Uterus (tissue), 4 donors: ENCODE measurements around the gene RASSF6. TPM values are rescaled to one million over a fixed set of nuclear protein-coding genes. Genes with fewer than 3 reads are reported as not detected.
A peak's percentile ranks its signal among the peaks of the same experiment; 100 is the strongest.
"Not testable (repeated sequence)": the region's sequence is repeated elsewhere in the genome, so short reads cannot be mapped to it uniquely, and the experiment has no call there.

Experiments used
- DNase-seq, 2 donors: peaks; one replicate each; pipeline ENCODE4 v3.0.0-alpha.2; 2019 to 2020
- H3K27ac ChIP-seq, 2 donors: fragments of 200-600 bp; sonication (generic); 1 replicate in 1 of 2; 2 replicates in 1 of 2; pipeline ENCODE4 v1.5.1; 2016 to 2018
- H3K27me3 ChIP-seq, 2 donors: fragments of 200-600 bp; sonication (generic); one replicate each; pipeline ENCODE4 v1.5.1; 2018 to 2019; ENCODE audit warnings: control low read depth in 1 of 2
- H3K36me3 ChIP-seq, 2 donors: fragments of 200-600 bp; sonication (generic); one replicate each; pipeline ENCODE4 v1.5.1; 2019; ENCODE audit warnings: control low read depth in 1 of 2
- H3K4me1 ChIP-seq, 2 donors: fragments of 200-600 bp; sonication (generic); one replicate each; pipeline ENCODE4 v1.5.1; 2018 to 2019; ENCODE audit warnings: control low read depth in 1 of 2
- H3K4me3 ChIP-seq, 2 donors: fragments of 200-600 bp; sonication (generic); 1 replicate in 1 of 2; 2 replicates in 1 of 2; pipeline ENCODE4 v1.5.1; 2018 to 2019; ENCODE audit warnings: mild to moderate bottlenecking in 1 of 2
- H3K9me3 ChIP-seq, 2 donors: fragments of 200-600 bp; sonication (generic); one replicate each; pipeline ENCODE4 v1.5.1; 2019; ENCODE audit warnings: control low read depth in 1 of 2
- POLR2A ChIP-seq, 2 donors: fragments of 450-650 bp; IDR thresholded peaks; one replicate each; pipeline ENCODE4 v1.6.1; 2016; ENCODE audit warnings: antibody characterized with exemption in 2 of 2, mild to moderate bottlenecking in 1 of 2, moderate library complexity in 1 of 2
- intact Hi-C: fragments of 100-400 bp; cut with DNase I; formaldehyde crosslinking; loops from one replicate; pipeline ENCODE4 v1.15.1; 2023; ENCODE audit warnings: low total_unique reads
- total RNA-seq, 4 donors: library from RNA; depleted of rRNA in 3 of 4; stranded (reverse); fragments of >200 nt in 3 of 4; gene quantifications; one replicate each; pipeline versions ENCODE4 v1.1.0 to v1.2.4, GENCODE V29; 2014 to 2023
- TF ChIP-seq, protein P1 (sequence below), 4 experiments: fragments of 200-600 bp in 2 of 4; fragments of 450-650 bp in 2 of 4; sonication (generic) in 2 of 4; IDR thresholded peaks; one replicate each; pipeline ENCODE4 v1.5.1; 2016 to 2019; ENCODE audit warnings: antibody characterized with exemption in 4 of 4, mild to moderate bottlenecking in 2 of 4, moderate library complexity in 1 of 4
- donor health status: DM: yes; HTN: yes; CAD: no.

The RASSF6 gene
- total RNA-seq, 4 donors from 2014 or later: under 0.01 to 1.5 (median 0.06) TPM; not detected in 1

DNA sequence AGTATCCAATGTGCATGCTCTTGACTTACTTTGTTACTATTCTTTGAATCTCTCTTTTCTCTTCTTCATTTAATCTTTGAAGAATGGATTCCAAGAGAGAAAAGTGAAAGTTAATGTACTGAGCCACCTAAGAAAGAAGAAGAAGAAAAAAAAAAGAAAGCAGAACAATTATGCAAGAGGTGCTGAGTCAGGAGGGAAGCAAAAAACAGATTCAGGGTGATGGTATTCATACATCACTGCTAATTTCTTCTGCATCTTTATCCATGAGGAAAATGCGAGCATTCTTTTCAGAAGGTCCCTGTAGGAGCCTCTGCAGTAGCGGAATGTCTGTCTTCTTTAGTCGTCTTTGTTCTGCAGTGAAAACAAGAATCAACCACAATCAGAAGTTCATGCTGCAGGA lies 43.9 kb downstream of the RASSF6 start:
- intact Hi-C loops: no loop called here
- no peak for TF ChIP-seq POLR2A (IDR thresholded peaks at IDR 0.05)
- TF ChIP-seq, protein P1, sequence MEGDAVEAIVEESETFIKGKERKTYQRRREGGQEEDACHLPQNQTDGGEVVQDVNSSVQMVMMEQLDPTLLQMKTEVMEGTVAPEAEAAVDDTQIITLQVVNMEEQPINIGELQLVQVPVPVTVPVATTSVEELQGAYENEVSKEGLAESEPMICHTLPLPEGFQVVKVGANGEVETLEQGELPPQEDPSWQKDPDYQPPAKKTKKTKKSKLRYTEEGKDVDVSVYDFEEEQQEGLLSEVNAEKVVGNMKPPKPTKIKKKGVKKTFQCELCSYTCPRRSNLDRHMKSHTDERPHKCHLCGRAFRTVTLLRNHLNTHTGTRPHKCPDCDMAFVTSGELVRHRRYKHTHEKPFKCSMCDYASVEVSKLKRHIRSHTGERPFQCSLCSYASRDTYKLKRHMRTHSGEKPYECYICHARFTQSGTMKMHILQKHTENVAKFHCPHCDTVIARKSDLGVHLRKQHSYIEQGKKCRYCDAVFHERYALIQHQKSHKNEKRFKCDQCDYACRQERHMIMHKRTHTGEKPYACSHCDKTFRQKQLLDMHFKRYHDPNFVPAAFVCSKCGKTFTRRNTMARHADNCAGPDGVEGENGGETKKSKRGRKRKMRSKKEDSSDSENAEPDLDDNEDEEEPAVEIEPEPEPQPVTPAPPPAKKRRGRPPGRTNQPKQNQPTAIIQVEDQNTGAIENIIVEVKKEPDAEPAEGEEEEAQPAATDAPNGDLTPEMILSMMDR (IDR thresholded peaks at IDR 0.05): no peak
- no peak for DNase-seq
- no peak overlapping the region for H3K27ac ChIP-seq
- H3K4me3 ChIP-seq: no peak overlapping the region
- no peaks in the 10 kb centered on the region for H3K27me3 ChIP-seq
- H3K9me3 ChIP-seq: no peaks in the 10 kb centered on the region
- no peaks in the 10 kb centered on the region for H3K4me1 ChIP-seq
- H3K36me3 ChIP-seq: no peaks in the 10 kb centered on the region

DNA sequence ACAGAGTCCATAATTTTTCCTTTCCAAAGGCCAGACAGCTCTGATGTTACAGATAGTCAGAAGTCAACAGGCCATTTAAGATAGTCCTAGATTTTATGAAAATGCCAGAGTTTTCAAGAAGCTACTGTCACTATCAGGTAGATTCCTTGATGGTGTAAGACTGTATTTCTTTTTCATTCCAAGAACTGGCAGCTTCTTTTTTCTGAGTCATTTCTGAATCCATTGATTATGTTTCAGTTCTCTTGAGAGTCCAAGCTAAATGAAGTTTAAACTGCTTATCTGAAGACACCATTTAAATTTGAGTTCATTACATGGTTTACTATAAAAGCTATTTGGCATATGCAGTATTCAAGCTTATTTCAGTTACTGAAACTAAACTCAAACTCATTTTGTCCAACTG lies 44.6 kb downstream of the RASSF6 start:
- no peaks in the 10 kb centered on the region for H3K27me3 ChIP-seq
- TF ChIP-seq, protein P1 (IDR thresholded peaks at IDR 0.05): no peak
- no peak for TF ChIP-seq POLR2A (IDR thresholded peaks at IDR 0.05)
- H3K9me3 ChIP-seq: no peaks in the 10 kb centered on the region
- H3K27ac ChIP-seq: no peak overlapping the region
- no peak for DNase-seq
- intact Hi-C loops: no loop called here
- H3K4me1 ChIP-seq: no peaks in the 10 kb centered on the region
- H3K4me3 ChIP-seq: no peak overlapping the region
- no peaks in the 10 kb centered on the region for H3K36me3 ChIP-seq

DNA sequence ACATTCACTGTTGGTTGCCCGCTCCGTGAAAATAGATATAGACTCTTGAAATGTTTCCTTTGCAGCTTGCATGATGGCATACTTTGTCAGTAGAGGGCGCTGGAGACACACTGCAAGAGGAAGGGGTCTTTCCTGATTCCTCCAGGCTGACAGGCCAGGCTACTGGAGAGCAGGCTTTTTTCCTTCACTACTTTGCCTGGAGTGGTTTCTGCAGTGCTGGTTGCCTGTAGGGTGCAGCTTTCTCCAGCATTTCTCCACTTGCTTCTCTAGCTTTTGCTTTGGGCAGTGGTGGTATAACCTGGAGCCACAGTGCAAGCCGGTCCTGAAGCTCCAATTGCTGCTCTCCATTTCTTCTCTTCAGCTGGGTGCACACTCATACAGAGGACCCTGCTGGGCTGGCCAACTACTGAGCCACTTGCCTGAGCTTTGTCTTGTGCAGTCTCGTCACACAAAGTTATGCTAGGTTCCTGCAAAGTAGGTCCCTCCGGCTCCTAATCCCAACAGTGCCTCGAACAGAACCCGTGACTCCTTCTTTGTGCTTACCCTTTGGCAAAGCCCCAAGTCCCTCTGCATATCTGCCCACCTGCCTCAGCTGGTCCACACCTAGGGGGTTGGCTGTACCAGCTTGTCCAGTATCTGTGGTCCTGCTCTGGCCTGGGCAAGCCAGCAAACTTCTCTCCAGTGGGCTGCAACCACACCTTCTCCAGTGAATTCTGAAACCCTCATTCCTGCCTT lies 46.3 kb downstream of the RASSF6 start:
- no peaks in the 10 kb centered on the region for H3K9me3 ChIP-seq
- H3K4me3 ChIP-seq: no peak overlapping the region
- TF ChIP-seq, protein P1 (IDR thresholded peaks at IDR 0.05): peak; percentile 8 to 22 (median 16)
- no peak for TF ChIP-seq POLR2A (IDR thresholded peaks at IDR 0.05)
- no peaks in the 10 kb centered on the region for H3K27me3 ChIP-seq
- H3K4me1 ChIP-seq: no peaks in the 10 kb centered on the region
- H3K27ac ChIP-seq: no peak overlapping the region
- intact Hi-C loops: no loop called here
- no peaks in the 10 kb centered on the region for H3K36me3 ChIP-seq
- DNase-seq: peak; percentile 16 to 18

DNA sequence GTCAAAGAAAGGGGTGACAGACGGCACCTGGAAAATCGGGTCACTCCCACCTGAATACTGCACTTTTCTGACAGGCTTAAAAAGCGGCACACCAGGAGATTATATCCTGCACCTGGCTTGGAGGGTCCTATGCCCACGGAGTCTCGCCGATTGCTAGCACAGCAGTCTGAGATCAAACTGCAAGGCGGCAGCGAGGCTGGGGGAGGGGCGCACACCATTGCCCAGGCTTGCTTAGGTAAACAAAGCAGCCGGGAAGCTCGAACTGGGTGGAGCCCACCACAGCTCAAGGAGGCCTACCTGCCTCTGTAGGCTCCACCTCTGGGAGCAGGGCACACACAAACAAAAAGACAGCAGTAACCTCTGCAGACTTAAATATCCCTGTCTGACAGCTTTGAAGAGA lies 69.4 kb downstream of the RASSF6 start:
- H3K27ac ChIP-seq, H3K4me1 ChIP-seq, H3K27me3 ChIP-seq, H3K4me3 ChIP-seq, intact Hi-C loops, H3K36me3 ChIP-seq, DNase-seq, H3K9me3 ChIP-seq: not testable (repeated sequence)

DNA sequence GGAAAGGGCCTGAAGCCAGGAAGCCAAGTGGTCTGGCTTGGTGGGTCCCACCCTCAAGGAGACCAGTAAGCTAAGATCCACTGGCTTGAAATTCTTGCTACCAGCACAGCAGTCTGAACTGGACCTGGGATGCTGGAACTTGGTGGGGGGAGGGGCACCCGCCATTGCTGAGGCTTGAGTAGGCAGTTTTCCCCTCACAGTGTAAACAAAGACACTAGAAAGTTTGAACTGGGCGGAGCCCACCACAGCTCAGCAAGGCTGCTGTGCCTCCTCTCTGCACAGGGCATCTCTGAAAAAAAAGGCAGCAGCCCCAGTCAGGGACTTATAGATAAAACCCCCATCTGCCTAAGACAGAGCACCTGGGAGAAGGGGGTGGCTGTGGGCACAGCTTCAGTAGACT lies 75.6 kb downstream of the RASSF6 start:
- Histone ChIP-seq H3K27me3 (no peaks in the 10 kb centered on the region), H3K4me3 (no peak overlapping the region), H3K36me3 (no peaks in the 10 kb centered on the region), H3K9me3 (no peaks in the 10 kb centered on the region), H3K4me1 (no peaks in the 10 kb centered on the region), H3K27ac (no peak overlapping the region)
- DNase-seq: no peak
- intact Hi-C loops: no loop called here
- TF ChIP-seq, protein P1 (IDR thresholded peaks at IDR 0.05): no peak

DNA sequence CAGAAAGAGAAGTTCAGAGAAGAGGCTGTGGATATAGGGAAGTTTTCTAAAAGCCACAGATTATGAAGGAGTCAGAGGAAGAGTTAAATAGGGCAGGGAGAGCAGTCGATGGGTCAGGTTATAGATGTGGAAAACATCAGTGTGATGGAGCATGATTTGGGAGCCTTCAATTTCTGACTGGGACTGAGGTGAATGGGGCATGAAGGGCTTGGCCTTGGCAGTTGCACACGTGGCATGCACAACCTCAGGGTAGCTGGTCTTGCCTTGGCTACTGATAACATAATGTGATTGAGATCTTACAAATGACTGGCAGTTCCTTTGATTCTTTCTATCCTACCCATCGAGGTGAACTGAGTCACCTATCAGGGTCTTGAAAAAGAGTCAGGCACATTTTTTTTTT lies 79.0 kb downstream of the RASSF6 start:
- intact Hi-C loops: no loop called here

More for the DNA sequence above, 79.0 kb downstream of the RASSF6 start:
- no peak for TF ChIP-seq POLR2A (IDR thresholded peaks at IDR 0.05)
- TF ChIP-seq, protein P1 (IDR thresholded peaks at IDR 0.05): no peak
- DNase-seq: no peak
- H3K36me3 ChIP-seq: no peaks in the 10 kb centered on the region
- H3K27me3 ChIP-seq: no peaks in the 10 kb centered on the region
- H3K9me3 ChIP-seq: no peaks in the 10 kb centered on the region
- H3K4me1 ChIP-seq: no peaks in the 10 kb centered on the region
- no peak overlapping the region for H3K4me3 ChIP-seq
- H3K27ac ChIP-seq: no peak overlapping the region
